Osteoblast (primary cell): ENCODE measurements around the gene CHI3L2. TPM values are rescaled to one million over a fixed set of nuclear protein-coding genes. Genes with fewer than 3 reads are reported as not detected.

Experiments used
- DNase-seq: peaks from one replicate; pipeline ENCODE4 v3.0.0; 2011; ENCODE audit warnings: low spot score, mixed read lengths; ENCODE audit not compliant: insufficient read length; ENCODE audit errors: missing footprints
- H2AFZ ChIP-seq: 2 replicates; pipeline ENCODE4 v1.6.0; 2011; ENCODE audit warnings: mild to moderate bottlenecking, low read length
- H3K27ac ChIP-seq: 2 replicates; pipeline ENCODE4 v1.5.1; 2011; ENCODE audit warnings: mild to moderate bottlenecking, low read depth, low read length, moderate library complexity
- H3K27me3 ChIP-seq: 2 replicates; pipeline ENCODE4 v1.6.0; 2012; ENCODE audit warnings: mild to moderate bottlenecking, control low read depth, inconsistent platforms, low read length, moderate library complexity; ENCODE audit not compliant: insufficient read depth
- H3K36me3 ChIP-seq: 2 replicates; pipeline ENCODE4 v1.5.1; 2011; ENCODE audit warnings: mild to moderate bottlenecking, low read length, control low read depth, moderate library complexity; ENCODE audit not compliant: insufficient read depth
- H3K4me1 ChIP-seq: 2 replicates; pipeline ENCODE4 v1.5.1; 2011; ENCODE audit warnings: mild to moderate bottlenecking, low read length, control low read depth, moderate library complexity; ENCODE audit not compliant: insufficient read depth
- H3K4me2 ChIP-seq: 2 replicates; pipeline ENCODE4 v1.6.0; 2011; ENCODE audit warnings: mild to moderate bottlenecking, low read length; ENCODE audit not compliant: insufficient read depth
- H3K4me3 ChIP-seq: fragments of 200-600 bp; sonication (generic); 3 replicates; pipeline ENCODE4 v1.5.1; 2012; ENCODE audit warnings: mild to moderate bottlenecking, low read length, inconsistent platforms; ENCODE audit not compliant: insufficient read depth
- H3K79me2 ChIP-seq: 2 replicates; pipeline ENCODE4 v1.6.0; 2012; ENCODE audit warnings: mild to moderate bottlenecking, low read length, control low read depth, inconsistent platforms; ENCODE audit not compliant: insufficient read depth
- H3K9me3 ChIP-seq: 2 replicates; pipeline ENCODE4 v1.5.1; 2011; ENCODE audit warnings: low read depth, low read length, control low read depth
- H4K20me1 ChIP-seq: 2 replicates; pipeline ENCODE4 v1.6.0; 2012; ENCODE audit warnings: mild to moderate bottlenecking, low read length, control low read depth; ENCODE audit not compliant: insufficient read depth
- total RNA-seq: library from RNA; depleted of rRNA; stranded (reverse); fragments of >200 nt; gene quantifications from 2 replicates; pipeline ENCODE4 v1.2.3, GENCODE V29; 2012
- TF ChIP-seq, protein P1 (sequence below): IDR thresholded peaks from 2 replicates; pipeline ENCODE4 v1.5.1; 2011; ENCODE audit warnings: mild to moderate bottlenecking, low read depth, low read length, moderate library complexity; ENCODE audit errors: extremely low read depth

The CHI3L2 gene
- total RNA-seq, 1 donor = 2.9 TPM

GRCh38 chr1:111216751-111217150, 10.8 kb upstream of the CHI3L2 start:
- Histone ChIP-seq H3K79me2 (no peaks in the 10 kb centered on the region), H2AFZ (no peak overlapping the region), H4K20me1 (no peaks in the 10 kb centered on the region), H3K27me3 (no peaks in the 10 kb centered on the region), H3K4me3 (no peak overlapping the region), H3K4me1 (no peaks in the 10 kb centered on the region), H3K9me3 (no peaks in the 10 kb centered on the region), H3K4me2 (no peak overlapping the region), H3K27ac (no peak overlapping the region), H3K36me3 (no peaks in the 10 kb centered on the region)
- TF ChIP-seq, protein P1, sequence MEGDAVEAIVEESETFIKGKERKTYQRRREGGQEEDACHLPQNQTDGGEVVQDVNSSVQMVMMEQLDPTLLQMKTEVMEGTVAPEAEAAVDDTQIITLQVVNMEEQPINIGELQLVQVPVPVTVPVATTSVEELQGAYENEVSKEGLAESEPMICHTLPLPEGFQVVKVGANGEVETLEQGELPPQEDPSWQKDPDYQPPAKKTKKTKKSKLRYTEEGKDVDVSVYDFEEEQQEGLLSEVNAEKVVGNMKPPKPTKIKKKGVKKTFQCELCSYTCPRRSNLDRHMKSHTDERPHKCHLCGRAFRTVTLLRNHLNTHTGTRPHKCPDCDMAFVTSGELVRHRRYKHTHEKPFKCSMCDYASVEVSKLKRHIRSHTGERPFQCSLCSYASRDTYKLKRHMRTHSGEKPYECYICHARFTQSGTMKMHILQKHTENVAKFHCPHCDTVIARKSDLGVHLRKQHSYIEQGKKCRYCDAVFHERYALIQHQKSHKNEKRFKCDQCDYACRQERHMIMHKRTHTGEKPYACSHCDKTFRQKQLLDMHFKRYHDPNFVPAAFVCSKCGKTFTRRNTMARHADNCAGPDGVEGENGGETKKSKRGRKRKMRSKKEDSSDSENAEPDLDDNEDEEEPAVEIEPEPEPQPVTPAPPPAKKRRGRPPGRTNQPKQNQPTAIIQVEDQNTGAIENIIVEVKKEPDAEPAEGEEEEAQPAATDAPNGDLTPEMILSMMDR = no peak
- no peak for DNase-seq

GRCh38 chr1:111217183-111217910, 10.2 kb upstream of the CHI3L2 start:
- Histone ChIP-seq H3K27me3 (no peaks in the 10 kb centered on the region), H3K4me2 (no peak overlapping the region), H4K20me1 (no peaks in the 10 kb centered on the region), H2AFZ (no peak overlapping the region), H3K36me3 (no peaks in the 10 kb centered on the region), H3K79me2 (no peaks in the 10 kb centered on the region), H3K27ac (no peak overlapping the region), H3K4me1 (no peaks in the 10 kb centered on the region), H3K9me3 (no peaks in the 10 kb centered on the region), H3K4me3 (no peak overlapping the region)
- TF ChIP-seq, protein P1 = no peak
- DNase-seq = no peak

DNA sequence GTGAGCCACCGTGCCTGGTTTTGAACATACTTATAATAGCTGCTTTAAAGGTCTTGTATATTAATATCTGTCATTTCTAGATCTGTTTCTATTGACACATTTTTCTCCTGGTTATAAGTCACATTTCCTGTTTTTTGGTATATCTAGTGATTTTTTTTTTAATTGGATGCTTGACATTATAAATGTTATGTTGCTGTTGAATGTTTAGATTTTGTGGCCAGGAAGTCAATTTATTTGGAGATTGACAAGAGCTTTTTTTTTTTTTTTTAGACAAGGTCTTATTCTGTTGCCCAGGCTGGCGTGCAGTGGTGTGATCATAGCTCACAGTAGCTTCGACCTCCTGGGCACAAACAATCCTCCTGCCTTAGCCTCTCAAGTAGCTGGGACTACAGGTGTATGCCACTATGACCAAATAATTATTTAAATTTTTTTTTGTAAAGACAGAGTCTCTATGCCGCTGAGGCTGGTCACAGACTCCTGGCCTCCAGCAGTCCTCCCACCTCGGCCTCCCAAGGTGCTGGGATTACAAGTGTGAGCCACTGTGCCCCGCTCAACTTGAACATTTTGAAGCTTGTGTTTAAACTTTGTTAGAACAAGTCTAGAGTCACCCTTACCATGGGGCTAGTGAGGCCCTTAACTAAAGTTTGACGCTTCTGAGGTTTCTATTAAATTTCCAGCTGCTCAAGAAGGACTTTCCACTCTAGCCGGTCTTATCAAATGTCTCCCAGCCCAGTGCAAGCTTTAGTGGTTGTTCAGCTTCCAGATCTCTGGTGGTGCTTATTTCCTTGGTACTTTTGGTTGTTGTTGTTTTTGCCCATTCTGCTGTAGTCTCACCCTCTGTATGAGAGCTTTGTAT, 8.6 kb upstream of the CHI3L2 start:
- Histone ChIP-seq H4K20me1 (no peaks in the 10 kb centered on the region), H3K9me3 (no peaks in the 10 kb centered on the region), H3K4me2 (no peak overlapping the region), H3K27ac (no peak overlapping the region), H2AFZ (no peak overlapping the region), H3K4me3 (no peak overlapping the region), H3K79me2 (no peaks in the 10 kb centered on the region), H3K4me1 (peaks cover 8% of the 10 kb centered on the region), H3K27me3 (no peaks in the 10 kb centered on the region), H3K36me3 (no peaks in the 10 kb centered on the region)
- TF ChIP-seq, protein P1 = no peak
- DNase-seq = no peak
